ENCODE results near the gene ACCSL. TPM values are rescaled to one million over a fixed set of nuclear protein-coding genes. Genes with fewer than 3 reads are reported as not detected.

Gene ACCSL
- total RNA-seq, 1 donor from 2014 or later: not detected

- DNase-seq: no peak
These were observed 29.0 kb upstream of the ACCSL start for GRCh38 chr11:44018829-44019228.

DNA sequence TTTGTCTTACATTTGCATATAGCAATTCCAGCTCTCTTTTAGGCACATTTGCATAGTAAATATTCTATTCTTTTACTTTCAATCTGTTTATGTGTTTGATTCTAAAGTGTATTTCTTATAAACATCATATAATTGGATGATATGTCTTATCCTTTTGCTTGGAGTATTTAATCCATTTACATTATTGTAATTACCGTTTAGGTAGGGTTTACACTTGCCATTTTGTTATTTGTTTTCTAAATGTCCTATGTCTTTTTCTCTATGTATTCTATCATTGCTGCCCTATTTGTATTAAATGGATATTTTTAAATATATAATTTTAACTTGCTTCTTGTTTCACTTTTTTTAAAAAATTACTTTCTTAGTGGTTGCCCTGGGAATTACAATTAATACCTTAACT is 22.8 kb upstream of the ACCSL start:
- DNase-seq: no peak

- DNase-seq: no peak
These were observed 22.1 kb upstream of the ACCSL start for GRCh38 chr11:44025727-44026126.

- no peak for DNase-seq
These were observed 19.4 kb upstream of the ACCSL start for GRCh38 chr11:44028401-44028800.

GRCh38 chr11:44028816-44029506 is 18.8 kb upstream of the ACCSL start:
- DNase-seq: no peak

DNA sequence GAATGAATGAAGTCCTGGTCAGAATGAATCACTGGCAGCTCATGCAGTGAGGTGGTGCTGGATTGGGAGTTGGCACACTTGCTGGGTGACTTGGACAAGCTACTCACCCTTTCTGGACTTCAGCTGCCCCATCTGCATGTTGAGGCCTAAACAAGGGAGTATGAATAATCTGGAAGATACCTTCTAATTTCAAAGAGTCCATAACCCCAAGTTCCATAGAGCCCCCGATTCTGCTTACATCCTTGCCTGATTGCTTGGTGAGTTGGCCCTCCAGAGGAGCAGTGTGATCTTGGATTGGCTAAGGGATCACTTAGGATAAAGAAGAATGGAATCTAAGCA is 18.3 kb upstream of the ACCSL start:
- no peak for DNase-seq

- no peak for DNase-seq
These were observed 17.5 kb upstream of the ACCSL start for GRCh38 chr11:44029977-44030911.

DNA sequence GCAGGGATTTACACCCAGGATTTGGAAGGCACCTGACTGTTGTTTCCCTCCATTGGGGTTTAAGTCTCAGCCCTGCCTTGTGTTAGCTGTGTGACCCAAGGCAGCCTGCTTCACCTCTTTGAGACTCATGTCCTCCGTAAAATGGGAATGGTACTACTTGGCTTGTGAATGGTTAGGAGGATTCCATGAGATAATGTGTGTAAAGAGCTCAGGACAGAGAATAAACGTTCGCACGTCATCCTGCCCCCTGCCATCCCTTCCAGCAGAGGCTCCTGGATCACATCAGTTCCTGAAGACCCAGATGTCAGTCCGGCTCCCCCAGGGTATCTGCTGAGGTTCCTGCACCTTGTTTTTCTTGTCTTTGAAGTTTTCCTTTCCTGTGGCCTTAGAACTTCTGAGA is 16.8 kb upstream of the ACCSL start:
- DNase-seq: no peak

- DNase-seq: no peak
These were observed 16.2 kb upstream of the ACCSL start for GRCh38 chr11:44031549-44031948.

DNA sequence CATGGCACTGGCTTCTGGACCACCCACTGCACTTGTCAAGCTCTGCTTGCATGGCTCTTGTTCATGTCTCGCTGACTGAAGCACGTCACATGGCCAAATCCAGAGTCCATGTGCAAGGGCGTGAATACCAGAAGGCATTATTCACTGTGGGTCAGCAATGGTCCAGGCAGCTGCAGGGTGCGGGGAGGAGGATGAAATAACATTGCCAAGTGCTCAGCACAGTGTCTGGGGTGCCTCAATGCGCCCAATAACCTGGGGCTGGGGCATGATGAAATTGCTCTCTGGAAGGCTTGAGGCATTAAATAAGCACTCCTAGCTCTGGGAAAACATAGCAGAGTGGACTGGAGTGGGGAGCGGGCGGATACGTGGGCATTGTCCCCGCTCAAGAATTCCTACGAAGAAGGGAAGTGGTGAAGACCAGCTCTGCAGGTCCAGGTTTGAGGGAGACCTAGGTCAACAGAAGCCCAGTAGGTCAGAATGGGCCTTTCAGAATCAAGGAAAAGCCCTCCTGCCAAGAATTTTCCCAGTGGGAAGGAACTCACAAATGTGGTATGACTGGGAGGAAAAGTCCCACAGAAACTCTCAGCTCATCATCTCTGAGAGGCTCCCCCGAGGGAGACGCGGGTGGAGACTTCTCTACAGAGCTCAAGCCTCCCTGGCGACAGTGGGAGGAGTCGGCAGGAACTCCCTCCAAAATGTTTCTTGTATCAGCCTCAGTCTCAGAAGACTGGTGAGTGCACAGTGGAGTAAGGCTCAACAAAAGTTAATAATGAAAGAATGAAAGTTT is 15.3 kb upstream of the ACCSL start:
- DNase-seq: no peak

GRCh38 chr11:44033411-44033850 is 14.3 kb upstream of the ACCSL start:
- DNase-seq: no peak

GRCh38 chr11:44033856-44034255 is 13.9 kb upstream of the ACCSL start:
- DNase-seq: no peak

DNA sequence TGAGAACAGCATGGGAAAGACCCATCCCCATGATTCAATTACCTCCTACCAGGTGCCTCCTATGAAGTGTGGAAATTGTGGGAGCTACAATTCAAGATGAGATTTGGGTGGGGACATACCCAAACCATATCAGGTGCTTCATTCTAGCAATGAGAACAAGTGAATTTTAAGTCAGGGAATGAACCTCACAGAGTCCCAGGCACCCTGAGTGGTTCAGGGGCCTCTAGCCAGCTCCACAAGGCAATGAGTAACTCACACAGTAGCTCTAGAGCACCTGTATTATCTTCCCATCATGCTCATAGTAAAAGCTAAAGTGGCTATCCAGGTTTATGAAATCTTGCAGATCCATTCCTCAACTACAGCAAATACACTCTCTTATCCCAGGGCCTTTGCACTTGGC is 13.1 kb upstream of the ACCSL start:
- no peak for DNase-seq

DNA sequence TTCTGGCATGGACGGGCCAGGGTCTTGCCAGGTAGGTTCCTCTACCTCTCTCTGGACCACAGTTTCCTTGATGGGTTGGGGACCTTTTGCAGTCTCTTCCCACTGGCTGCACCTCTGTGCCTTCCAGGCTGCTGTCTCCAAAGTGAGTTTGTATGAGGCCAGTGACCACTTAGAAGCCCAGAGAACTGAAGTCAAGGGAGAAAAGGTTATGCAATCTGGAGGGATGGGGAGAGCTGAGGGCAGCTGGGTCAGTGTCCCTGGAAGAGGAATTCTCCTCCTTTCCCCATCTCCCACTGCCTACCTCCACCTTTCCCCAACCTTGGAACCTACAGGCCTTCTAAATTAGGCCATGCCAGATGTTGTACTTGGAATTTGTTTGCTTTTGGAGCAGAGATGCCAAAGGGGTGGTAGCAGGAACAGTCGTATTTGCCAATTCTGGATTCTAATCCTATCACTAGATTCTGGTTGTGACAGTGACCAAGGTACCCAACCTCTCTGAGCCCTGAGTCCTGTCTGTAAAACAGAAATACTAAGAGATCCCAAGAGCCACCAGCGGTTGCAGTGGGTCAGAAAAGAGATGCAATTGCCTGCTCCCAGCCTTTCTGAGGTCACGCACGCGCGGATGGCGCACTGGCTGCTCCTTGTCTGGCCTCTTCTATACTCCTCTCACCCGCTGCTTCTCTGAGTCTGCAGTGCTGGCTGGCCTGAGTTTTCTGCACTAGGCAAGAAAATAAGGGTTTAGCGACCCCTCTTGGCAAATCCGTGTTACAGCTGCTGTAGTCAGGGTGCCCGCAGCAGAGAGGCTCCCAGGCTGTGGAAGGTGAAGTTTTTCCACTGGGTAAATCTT is 10.7 kb upstream of the ACCSL start:
- DNase-seq: peak; percentile 83

DNA sequence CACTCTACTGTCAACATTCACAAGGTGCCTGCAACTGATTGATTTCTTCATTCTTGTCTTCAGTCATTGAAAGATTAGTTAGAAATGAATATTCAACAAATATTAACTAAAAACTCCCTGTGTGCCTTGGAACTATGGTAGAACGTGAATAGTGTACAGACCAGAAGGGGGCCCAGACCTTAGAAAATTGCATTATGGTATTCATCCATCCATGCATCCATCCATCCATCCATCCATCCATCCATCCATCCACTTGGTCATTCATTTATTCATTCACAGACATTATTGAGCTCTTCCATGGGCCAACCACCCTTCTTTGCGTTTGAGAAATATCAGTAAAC is 10.2 kb upstream of the ACCSL start:
- no peak for DNase-seq

DNA sequence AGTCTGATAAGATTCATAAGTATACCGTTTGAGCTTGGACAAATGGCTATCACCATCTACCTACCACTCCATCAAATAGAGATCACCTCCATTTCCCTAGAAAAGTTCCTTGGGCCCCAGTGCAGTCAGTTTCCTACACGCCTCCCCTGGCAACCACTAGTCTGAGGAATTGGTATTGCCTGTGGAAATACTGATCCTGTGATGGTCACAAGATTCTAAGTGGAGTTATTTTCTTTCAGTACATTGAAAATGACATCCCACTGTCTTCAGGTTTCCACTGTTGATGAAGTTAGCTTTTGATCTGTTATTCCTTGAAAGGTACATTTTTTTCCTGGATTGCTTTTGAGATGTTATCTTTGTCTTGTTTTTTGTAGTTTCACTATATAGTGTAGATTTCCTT is 4.6 kb upstream of the ACCSL start:
- DNase-seq: no peak

DNA sequence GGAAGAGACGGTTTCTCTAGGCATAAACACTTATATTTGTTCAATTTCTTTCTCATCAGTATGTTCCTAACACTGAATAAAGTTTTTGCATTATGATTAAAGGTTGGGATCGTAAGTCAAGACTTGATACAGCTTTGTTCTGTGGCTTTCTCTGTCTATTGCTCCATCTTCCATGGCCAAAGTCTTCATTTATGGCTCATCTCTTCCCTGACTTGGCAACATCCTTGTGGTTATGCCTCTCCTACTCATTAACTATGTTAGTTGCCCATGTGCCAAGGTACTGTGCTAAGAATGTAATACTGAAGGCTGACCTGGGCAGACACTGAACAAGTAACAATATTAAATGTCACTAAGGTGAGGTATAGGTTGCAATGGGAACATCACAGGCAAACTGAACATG is 1.6 kb upstream of the ACCSL start:
- DNase-seq: no peak

GRCh38 chr11:44047298-44047697 is 483 bp upstream of the ACCSL start:
- no peak for DNase-seq

DNA sequence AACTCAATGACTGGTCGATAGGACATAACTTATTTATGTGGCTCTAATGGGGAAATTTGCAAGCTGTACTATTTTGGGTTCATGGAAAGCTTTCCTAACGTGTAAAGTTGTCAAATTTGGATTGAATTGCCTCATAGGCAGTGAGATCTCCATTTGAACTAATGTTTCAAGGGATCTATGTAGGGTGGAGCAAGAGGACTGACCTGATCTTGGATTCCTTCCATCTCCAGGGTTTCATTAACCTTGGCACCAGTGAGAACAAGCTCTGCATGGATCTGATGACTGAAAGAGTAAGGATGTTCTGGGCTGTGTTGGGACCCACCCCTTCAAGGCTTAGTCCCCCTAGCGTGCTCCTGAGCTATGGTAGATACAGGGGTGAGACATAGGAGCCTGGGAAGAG is 2.1 kb downstream of the ACCSL start:
- no peak for DNase-seq

DNA sequence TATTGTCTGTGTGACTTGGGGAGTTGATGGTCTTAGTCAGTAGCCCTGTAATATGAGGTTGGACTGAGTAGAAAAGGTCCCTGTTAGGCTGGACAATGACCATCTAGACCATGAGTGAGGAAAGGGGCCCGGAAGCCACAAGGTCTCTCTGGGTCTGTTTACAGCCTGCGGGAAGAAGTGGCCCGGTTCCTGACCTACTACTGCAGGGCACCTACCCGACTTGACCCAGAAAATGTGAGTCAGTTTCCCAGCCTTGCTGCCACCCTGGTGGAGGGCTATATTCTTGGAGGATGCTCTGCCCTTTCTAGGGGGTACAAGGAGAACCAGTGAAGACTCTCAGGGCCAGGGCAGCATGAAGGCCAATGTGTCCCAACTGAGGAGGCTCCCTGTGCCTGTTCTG is 3.4 kb downstream of the ACCSL start:
- DNase-seq: no peak

- DNase-seq: no peak
These were observed 9.6 kb downstream of the ACCSL start for GRCh38 chr11:44057340-44057739.

DNA sequence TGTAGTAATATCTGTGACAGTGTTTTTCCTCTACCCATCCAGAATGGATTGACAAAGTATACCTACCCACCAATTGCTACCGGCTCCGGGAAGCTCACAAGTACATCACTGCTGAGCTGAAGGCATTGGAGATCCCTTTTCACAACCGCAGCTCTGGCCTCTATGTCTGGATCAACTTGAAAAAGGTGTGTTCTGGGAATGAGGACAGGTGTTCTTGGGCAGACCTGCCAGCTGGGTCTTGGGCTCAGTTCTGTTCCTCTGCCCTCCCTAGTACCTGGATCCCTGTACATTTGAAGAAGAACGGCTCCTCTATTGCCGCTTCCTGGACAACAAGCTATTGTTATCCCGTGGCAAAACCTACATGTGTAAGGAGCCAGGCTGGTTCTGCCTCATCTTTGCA is 10.5 kb downstream of the ACCSL start:
- DNase-seq: no peak

Data from dermis blood vessel endothelial cell (primary cell).